AG10803 (cell line): ENCODE measurements around the gene DCXR.

Experiments used
- DNase-seq: peaks from one replicate; pipeline ENCODE4 v3.0.0; 2010; ENCODE audit warnings: low read depth
- H3K4me3 ChIP-seq: 2 replicates; pipeline ENCODE4 v1.5.1; 2011; ENCODE audit warnings: mild to moderate bottlenecking, low read length, control low read depth
- TF ChIP-seq, protein P1 (sequence below): conservative IDR thresholded peaks from 2 replicates; pipeline ENCODE4 v1.5.1; 2011; ENCODE audit warnings: mild to moderate bottlenecking, low read length, control low read depth, inconsistent platforms

DCXR gene

DNA sequence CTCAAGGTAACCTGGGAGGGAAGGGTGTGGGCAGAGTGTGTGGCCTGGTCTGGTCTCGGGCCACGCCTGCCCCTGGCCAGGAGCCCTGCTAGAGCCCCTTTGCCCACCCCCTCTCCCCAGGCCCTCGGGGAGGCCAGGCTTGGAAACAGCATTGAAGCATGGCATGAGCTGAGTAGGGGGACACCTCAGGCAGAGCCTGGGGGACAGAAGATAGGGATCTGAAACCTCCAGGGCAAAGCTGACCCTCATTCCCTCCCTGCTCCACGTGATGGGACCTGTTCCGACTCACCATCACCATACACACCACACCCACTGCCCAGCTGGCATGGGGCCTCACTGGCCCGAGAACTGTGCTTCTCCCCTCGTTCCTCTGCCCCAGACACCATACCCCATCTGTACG, 11.6 kb upstream of the DCXR start:
- DNase-seq = no peak
- H3K4me3 ChIP-seq = no peak overlapping the region
- TF ChIP-seq, protein P1, sequence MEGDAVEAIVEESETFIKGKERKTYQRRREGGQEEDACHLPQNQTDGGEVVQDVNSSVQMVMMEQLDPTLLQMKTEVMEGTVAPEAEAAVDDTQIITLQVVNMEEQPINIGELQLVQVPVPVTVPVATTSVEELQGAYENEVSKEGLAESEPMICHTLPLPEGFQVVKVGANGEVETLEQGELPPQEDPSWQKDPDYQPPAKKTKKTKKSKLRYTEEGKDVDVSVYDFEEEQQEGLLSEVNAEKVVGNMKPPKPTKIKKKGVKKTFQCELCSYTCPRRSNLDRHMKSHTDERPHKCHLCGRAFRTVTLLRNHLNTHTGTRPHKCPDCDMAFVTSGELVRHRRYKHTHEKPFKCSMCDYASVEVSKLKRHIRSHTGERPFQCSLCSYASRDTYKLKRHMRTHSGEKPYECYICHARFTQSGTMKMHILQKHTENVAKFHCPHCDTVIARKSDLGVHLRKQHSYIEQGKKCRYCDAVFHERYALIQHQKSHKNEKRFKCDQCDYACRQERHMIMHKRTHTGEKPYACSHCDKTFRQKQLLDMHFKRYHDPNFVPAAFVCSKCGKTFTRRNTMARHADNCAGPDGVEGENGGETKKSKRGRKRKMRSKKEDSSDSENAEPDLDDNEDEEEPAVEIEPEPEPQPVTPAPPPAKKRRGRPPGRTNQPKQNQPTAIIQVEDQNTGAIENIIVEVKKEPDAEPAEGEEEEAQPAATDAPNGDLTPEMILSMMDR = no peak

GRCh38 chr17:82048571-82048971, 11.1 kb upstream of the DCXR start:
- TF ChIP-seq, protein P1 = no peak
- DNase-seq = no peak
- H3K4me3 ChIP-seq = no peak overlapping the region

- no peak overlapping the region for H3K4me3 ChIP-seq
- no peak for DNase-seq
- TF ChIP-seq, protein P1 = no peak
These were observed 10.5 kb upstream of the DCXR start for GRCh38 chr17:82047914-82048570.

DNA sequence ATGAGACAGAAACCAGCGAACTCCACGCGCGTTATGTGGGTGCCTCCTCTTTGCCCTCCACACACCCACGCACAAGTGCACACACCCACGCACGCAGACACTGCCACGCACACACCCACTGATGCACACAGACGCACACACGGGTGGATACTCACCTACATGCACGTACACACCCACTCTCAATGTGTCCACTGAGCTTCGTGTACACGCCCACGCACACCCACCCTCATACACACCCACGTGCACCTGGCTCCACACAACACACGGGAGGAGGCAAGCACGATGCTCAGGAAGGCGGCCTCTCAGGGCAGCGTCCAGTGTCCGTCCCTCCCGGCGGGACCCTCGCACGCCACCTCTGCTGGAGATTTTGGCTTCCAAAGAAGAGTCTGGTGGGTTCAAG, 9.9 kb upstream of the DCXR start:
- H3K4me3 ChIP-seq = no peak overlapping the region
- TF ChIP-seq, protein P1 = no peak
- DNase-seq = no peak

DNA sequence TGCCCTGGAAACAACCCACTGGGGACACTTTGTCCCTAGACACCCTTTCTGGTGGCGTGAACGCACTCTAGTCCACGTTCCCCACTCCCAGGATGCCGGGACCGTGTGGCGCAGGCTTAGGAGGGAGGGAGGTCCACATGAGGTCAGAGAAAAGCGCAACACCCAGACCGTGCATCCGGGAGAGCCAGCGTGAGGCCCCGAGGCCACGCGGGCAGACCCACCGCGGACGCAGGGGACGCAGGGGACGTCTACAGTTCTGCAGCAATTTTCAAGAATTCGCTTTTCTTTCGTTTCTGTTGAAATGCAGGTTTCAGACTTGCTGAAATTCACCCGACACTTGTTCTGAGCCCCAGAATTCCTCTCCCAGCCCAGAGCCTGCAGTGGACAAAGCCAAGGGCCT, 9.4 kb upstream of the DCXR start:
- no peak overlapping the region for H3K4me3 ChIP-seq
- no peak for DNase-seq
- TF ChIP-seq, protein P1 = no peak

GRCh38 chr17:82045936-82046484, 8.5 kb upstream of the DCXR start:
- no peak for DNase-seq
- TF ChIP-seq, protein P1 = no peak
- H3K4me3 ChIP-seq = no peak overlapping the region

DNA sequence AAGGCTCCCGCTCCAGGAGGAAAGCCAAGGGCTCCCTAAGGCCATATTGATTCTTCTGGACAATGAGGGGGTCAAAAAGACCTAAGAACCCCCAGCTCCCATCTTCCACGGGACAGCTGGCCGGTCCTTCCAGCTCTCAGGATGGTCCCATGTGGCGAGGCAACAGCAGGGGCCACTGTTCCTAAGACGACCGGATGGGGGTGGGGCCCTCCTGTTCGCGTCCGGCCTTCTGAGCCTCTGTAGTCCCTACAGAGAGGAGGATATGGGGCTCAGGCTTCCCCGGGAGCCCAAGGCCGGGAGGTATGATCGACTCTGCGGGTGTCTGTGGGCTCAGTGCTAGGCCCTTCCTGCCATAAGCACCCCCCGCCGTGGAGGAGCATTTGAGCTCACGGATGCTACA, 6.0 kb upstream of the DCXR start:
- TF ChIP-seq, protein P1 = no peak
- H3K4me3 ChIP-seq = no peak overlapping the region
- DNase-seq = no peak
